Measurements from ENCODE around the gene CSF2RB. TPM values are rescaled to one million over a fixed set of nuclear protein-coding genes. Genes with fewer than 3 reads are reported as not detected.

CSF2RB gene
- total RNA-seq, 1 donor from 2014 or later: not detected

- H3K4me3 Mint-ChIP-seq: no peak overlapping the region
- Histone ChIP-seq H3K4me1 (no peaks in the 10 kb centered on the region), H3F3A (ENCODE audit: low read depth) (no peaks in the 10 kb centered on the region), H3K79me2 (ENCODE audit: low read depth) (no peaks in the 10 kb centered on the region), H3K4me3 (no peak overlapping the region), H3K9ac (no peak overlapping the region), H3K4me2 (no peak overlapping the region), H3K9me3 (ENCODE audit: low read depth) (no peaks in the 10 kb centered on the region), H2AFZ (replicated peaks) (no peak overlapping the region), H3K36me3 (no peaks in the 10 kb centered on the region), H3K27me3 (no peaks in the 10 kb centered on the region), H4K20me1 (ENCODE audit: low read depth) (no peaks in the 10 kb centered on the region), H3K27ac (no peak overlapping the region)
- H3K27me3 Mint-ChIP-seq (ENCODE audit: insufficient read depth, low read depth): peaks cover 3% of the 10 kb centered on the region
- no peak overlapping the region for H3K27ac Mint-ChIP-seq
- TF ChIP-seq, protein P1, sequence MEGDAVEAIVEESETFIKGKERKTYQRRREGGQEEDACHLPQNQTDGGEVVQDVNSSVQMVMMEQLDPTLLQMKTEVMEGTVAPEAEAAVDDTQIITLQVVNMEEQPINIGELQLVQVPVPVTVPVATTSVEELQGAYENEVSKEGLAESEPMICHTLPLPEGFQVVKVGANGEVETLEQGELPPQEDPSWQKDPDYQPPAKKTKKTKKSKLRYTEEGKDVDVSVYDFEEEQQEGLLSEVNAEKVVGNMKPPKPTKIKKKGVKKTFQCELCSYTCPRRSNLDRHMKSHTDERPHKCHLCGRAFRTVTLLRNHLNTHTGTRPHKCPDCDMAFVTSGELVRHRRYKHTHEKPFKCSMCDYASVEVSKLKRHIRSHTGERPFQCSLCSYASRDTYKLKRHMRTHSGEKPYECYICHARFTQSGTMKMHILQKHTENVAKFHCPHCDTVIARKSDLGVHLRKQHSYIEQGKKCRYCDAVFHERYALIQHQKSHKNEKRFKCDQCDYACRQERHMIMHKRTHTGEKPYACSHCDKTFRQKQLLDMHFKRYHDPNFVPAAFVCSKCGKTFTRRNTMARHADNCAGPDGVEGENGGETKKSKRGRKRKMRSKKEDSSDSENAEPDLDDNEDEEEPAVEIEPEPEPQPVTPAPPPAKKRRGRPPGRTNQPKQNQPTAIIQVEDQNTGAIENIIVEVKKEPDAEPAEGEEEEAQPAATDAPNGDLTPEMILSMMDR (IDR thresholded peaks at IDR 0.05): no peak
- TF ChIP-seq EZH2 (IDR thresholded peaks at IDR 0.05): no peak
- no peak for TF ChIP-seq EZH2phosphoT487 (IDR thresholded peaks at IDR 0.05)
- no peaks in the 10 kb centered on the region for H3K4me1 Mint-ChIP-seq
- H3K36me3 Mint-ChIP-seq: no peaks in the 10 kb centered on the region
- H3K9me3 Mint-ChIP-seq: peaks cover 15% of the 10 kb centered on the region
- no peak for DNase-seq (ENCODE audit: low spot score)
These were observed 31.8 kb upstream of the CSF2RB start for GRCh38 chr22:36881504-36882245.

DNA sequence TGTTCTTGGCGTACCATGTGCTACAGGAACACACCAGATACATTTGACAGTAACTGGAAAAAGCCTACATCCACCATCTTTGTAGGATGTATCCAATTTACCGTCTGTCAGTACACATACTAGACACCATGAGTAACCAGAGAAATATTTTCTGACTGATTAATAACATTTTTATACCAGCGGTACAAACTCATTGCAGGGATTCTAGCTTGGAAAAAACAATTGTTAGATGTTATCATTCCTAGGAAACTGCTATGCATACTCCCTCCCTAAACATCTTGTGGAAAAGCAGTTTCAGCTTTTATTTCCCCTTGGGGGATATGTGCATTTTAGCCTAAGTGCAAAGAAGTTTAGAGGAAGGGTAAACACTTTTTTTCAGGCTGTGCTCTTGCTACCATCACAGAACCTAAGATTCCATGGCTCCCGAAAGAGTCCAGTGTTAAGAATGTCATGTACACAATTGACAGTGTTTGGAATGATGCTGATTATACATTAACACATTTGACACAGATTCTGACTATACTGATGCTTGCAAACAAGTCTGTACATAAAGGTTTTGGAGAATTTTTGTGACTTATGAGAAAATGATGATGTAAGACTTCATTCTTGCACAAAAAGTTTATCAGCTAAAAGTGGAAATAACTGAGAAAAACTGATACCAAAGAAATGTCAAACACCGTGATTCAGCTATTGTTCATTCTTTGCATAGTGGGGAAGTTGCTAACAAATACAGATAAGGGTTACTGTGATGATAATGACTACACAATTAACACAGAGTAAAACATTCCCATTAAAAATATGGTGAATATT lies 28.9 kb upstream of the CSF2RB start:
- no peaks in the 10 kb centered on the region for H3K36me3 ChIP-seq
- no peak overlapping the region for H3K9ac ChIP-seq
- H2AFZ ChIP-seq (replicated peaks): no peak overlapping the region
- no peak for DNase-seq (ENCODE audit: low spot score)
- H3K4me3 ChIP-seq: no peak overlapping the region
- no peaks in the 10 kb centered on the region for H3K79me2 ChIP-seq (ENCODE audit: low read depth)
- TF ChIP-seq EZH2 (IDR thresholded peaks at IDR 0.05) (no peak), EZH2phosphoT487 (IDR thresholded peaks at IDR 0.05) (no peak)
- TF ChIP-seq, protein P1 (IDR thresholded peaks at IDR 0.05): no peak
- peaks cover 2% of the 10 kb centered on the region for H3K36me3 Mint-ChIP-seq
- no peak overlapping the region for H3K4me2 ChIP-seq
- H4K20me1 ChIP-seq (ENCODE audit: low read depth): no peaks in the 10 kb centered on the region
- no peak overlapping the region for H3K27ac Mint-ChIP-seq
- no peaks in the 10 kb centered on the region for H3K4me1 Mint-ChIP-seq
- H3K9me3 ChIP-seq (ENCODE audit: low read depth): no peaks in the 10 kb centered on the region
- no peaks in the 10 kb centered on the region for H3F3A ChIP-seq (ENCODE audit: low read depth)
- H3K27ac ChIP-seq: no peak overlapping the region
- H3K4me1 ChIP-seq: no peaks in the 10 kb centered on the region
- H3K27me3 ChIP-seq: no peaks in the 10 kb centered on the region
- peaks cover 20% of the 10 kb centered on the region for H3K9me3 Mint-ChIP-seq
- no peak overlapping the region for H3K4me3 Mint-ChIP-seq
- H3K27me3 Mint-ChIP-seq (ENCODE audit: insufficient read depth, low read depth): peaks cover 4% of the 10 kb centered on the region

GRCh38 chr22:36885474-36885873 lies 28.0 kb upstream of the CSF2RB start:
- H3K4me1 Mint-ChIP-seq: no peaks in the 10 kb centered on the region
- Histone ChIP-seq H3K4me3 (no peak overlapping the region), H3F3A (ENCODE audit: low read depth) (no peaks in the 10 kb centered on the region), H3K36me3 (no peaks in the 10 kb centered on the region), H3K4me2 (no peak overlapping the region), H3K9ac (no peak overlapping the region), H3K4me1 (no peaks in the 10 kb centered on the region), H3K27ac (no peak overlapping the region), H3K27me3 (no peaks in the 10 kb centered on the region), H3K9me3 (ENCODE audit: low read depth) (no peaks in the 10 kb centered on the region), H4K20me1 (ENCODE audit: low read depth) (no peaks in the 10 kb centered on the region), H2AFZ (replicated peaks) (no peak overlapping the region), H3K79me2 (ENCODE audit: low read depth) (no peaks in the 10 kb centered on the region)
- no peak for DNase-seq (ENCODE audit: low spot score)
- no peak overlapping the region for H3K4me3 Mint-ChIP-seq
- peaks cover 4% of the 10 kb centered on the region for H3K27me3 Mint-ChIP-seq (ENCODE audit: insufficient read depth, low read depth)
- peaks cover 20% of the 10 kb centered on the region for H3K9me3 Mint-ChIP-seq
- TF ChIP-seq EZH2 (IDR thresholded peaks at IDR 0.05): no peak
- TF ChIP-seq EZH2phosphoT487 (IDR thresholded peaks at IDR 0.05): no peak
- TF ChIP-seq, protein P1 (IDR thresholded peaks at IDR 0.05): no peak
- H3K36me3 Mint-ChIP-seq: peaks cover 2% of the 10 kb centered on the region
- no peak overlapping the region for H3K27ac Mint-ChIP-seq
